H1 (cell line): ENCODE measurements around the gene MKX. TPM values are rescaled to one million over a fixed set of nuclear protein-coding genes. Genes with fewer than 3 reads are reported as not detected.

ENCODE experiments used
- FOSL1 ChIP-seq: IDR thresholded peaks from 2 replicates; pipeline ENCODE4 v1.6.1; 2011; ENCODE audit warnings: mild to moderate bottlenecking, low read depth, low read length, moderate library complexity; ENCODE audit not compliant: insufficient read depth
- polyA plus RNA-seq, 7 experiments: library from polyadenylated mRNA; depleted of rRNA in 3 of 7; stranded (reverse) in 5 of 7; unstranded in 2 of 7; fragments of >200 nt in 5 of 7; fragments of 200-250 nt in 2 of 7; gene quantifications; 1 replicate in 5 of 7; 2 replicates in 1 of 7; 4 replicates in 1 of 7; pipeline versions ENCODE4 v1.2.1 to v1.2.3, GENCODE V29; 2011 to 2013; ENCODE audit warnings: missing spikeins in 2 of 7, mixed read lengths in 2 of 7
- small RNA-seq: library from polyadenylated mRNA; stranded (forward); fragments of <200 nt; extraction: miRNeasy Mini kit (QIAGEN cat#:217004); gene quantifications from one replicate; pipeline ENCODE3, GENCODE V24; 2013; ENCODE audit not compliant: insufficient read depth
- total RNA-seq: library from RNA; stranded (reverse); fragmentation: NEBNext Ultra II Directional; extraction: Animal tissue kit (Norgen Biotek cat#: 25700); gene quantifications from 2 replicates; pipeline ENCODE4 v1.2.1, GENCODE V29; 2021

MKX gene
- total and polyA plus RNA-seq, 2 of the 8 experiments (the other 6 are each of a cell fraction or from before 2014, with no cell fraction given): 0.21 to 1.3 TPM

GRCh38 chr10:27624941-27625340, 120.7 kb downstream of the MKX start (continued):
- TF ChIP-seq FOSL1: no peak

Small RNA genes within 50 kb of the gene (small RNA-seq; reads per million reads assigned to genes)
- gene RN7SKP132: not detected

Other genes with a start within 250 kb of the MKX start
- gene RAB18, start 241.5 kb downstream of the MKX start, total RNA-seq: 69.7 and 73.7 TPM in 2 replicates
- gene RAB18, start 241.5 kb downstream of the MKX start, polyA plus RNA-seq (2011; rRNA removed): 7.5 and 14.7 TPM in 2 replicates